Measurements from ENCODE around the gene ZSCAN20. TPM values are rescaled to one million over a fixed set of nuclear protein-coding genes. Genes with fewer than 3 reads are reported as not detected.

Gene ZSCAN20
- total and polyA plus RNA-seq, 12 donors = 0.84 to 12.7 (median 4.1) TPM

DNA sequence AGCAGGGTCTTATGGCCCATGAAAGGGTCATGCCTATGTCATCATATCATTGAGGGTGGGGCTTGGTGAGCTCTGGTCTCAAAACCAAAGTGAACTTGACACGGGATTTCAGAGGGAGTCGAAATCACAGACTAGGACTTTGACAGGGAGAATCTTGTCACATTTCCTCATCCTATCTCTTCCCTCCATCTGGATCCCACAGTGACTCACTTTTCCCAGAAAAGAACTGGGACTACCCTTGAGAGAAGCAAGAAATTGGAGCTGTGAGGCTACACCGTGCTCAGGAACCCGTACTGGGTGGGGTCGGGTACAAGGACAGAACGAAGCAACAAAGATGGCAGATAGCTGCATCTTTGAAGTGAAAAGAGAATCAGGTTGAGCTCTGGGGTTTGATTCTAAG lies 69.5 kb downstream of the ZSCAN20 start:
- H3K27ac ChIP-seq = no peak overlapping the region
- H3K36me3 ChIP-seq (replicated peaks in 1 of 2) = no peaks in the 10 kb centered on the region
- no peak for TF ChIP-seq POLR2A (IDR thresholded peaks at IDR 0.05)
- H3K9me3 ChIP-seq (replicated peaks in 1 of 3) = no peaks in the 10 kb centered on the region
- no peak overlapping the region for H3K4me3 ChIP-seq
- H3K27me3 ChIP-seq = no peaks in the 10 kb centered on the region
- no peak for DNase-seq
- 86 to 95% (median 91%) methylated on average over 6 of the region's 6 CpGs for WGBS, 4 donors
- intact Hi-C loops (cut with DNase I) = no loop called here
- no peaks in the 10 kb centered on the region for H3K4me1 ChIP-seq (replicated peaks in 1 of 2)

Other genes starting within 250 kb of the ZSCAN20 start
- gene ZNF362, start 216.2 kb upstream of the ZSCAN20 start, total RNA-seq = 10 to 100 TPM; 13.4 to 36.7 (median 23.7) TPM
- 10 to 100 TPM in 2 of 3 donors, 1 to 10 TPM in 1; 7.8 to 37.3 (median 23.9) TPM for gene ZNF362, start 216.2 kb upstream of the ZSCAN20 start, polyA plus RNA-seq
- under 1 TPM in 1 of 9 donors, not detected in 8; 0.49 TPM for gene A3GALT2, start 151.5 kb upstream of the ZSCAN20 start, total RNA-seq
- gene A3GALT2, start 151.5 kb upstream of the ZSCAN20 start, polyA plus RNA-seq = under 1 TPM in 1 of 3 donors, not detected in 2; 0.17 TPM
- gene PHC2, start 41.5 kb upstream of the ZSCAN20 start, total RNA-seq = 100 to 1,000 TPM in 8 of 9 donors, 10 to 100 TPM in 1; 24.9 to 164 (median 128) TPM
- gene PHC2, start 41.5 kb upstream of the ZSCAN20 start, polyA plus RNA-seq = 100 to 1,000 TPM in 1 of 3 donors, 10 to 100 TPM in 2; 61.5 to 104 (median 84.2) TPM